Thoracic aorta (tissue), 2 donors: ENCODE results near the gene TTC39A. TPM values are rescaled to one million over a fixed set of nuclear protein-coding genes. Genes with fewer than 3 reads are reported as not detected.
"Not testable (repeated sequence)": the region's sequence is repeated elsewhere in the genome, so short reads cannot be mapped to it uniquely, and the experiment has no call there.

ENCODE experiments used
- ATAC-seq: fragments of 150-250 bp; one replicate; pipeline ENCODE4 v1.8.0; 2017; ENCODE audit warnings: low read depth; ENCODE audit not compliant: insufficient number of reproducible peaks, low FRiP score
- DNase-seq: peaks from one replicate; pipeline ENCODE4 v3.0.0-alpha.2; 2020; ENCODE audit warnings: low spot score
- H3K27ac ChIP-seq, 2 donors: fragments of 200-600 bp; sonication (generic); 1 replicate in 1 of 2; 2 replicates in 1 of 2; pipeline ENCODE4 v1.5.1; 2016; ENCODE audit warnings: mild to moderate bottlenecking in 2 of 2, moderate library complexity in 2 of 2
- H3K27me3 ChIP-seq: fragments of 200-600 bp; sonication (generic); replicated peaks from 2 replicates; pipeline ENCODE4 v1.6.0; 2016; ENCODE audit warnings: mild to moderate bottlenecking; ENCODE audit not compliant: insufficient read depth
- H3K36me3 ChIP-seq: fragments of 200-600 bp; sonication (generic); one replicate; pipeline ENCODE4 v1.5.1; 2016
- H3K4me1 ChIP-seq, 2 donors: fragments of 200-600 bp; sonication (generic); 1 replicate in 1 of 2; 2 replicates in 1 of 2; pipeline versions ENCODE4 v1.5.1 to v1.6.0; 2016; ENCODE audit warnings: low read depth in 2 of 2, mild to moderate bottlenecking in 1 of 2; ENCODE audit not compliant: control insufficient read depth in 1 of 2
- H3K4me3 ChIP-seq: fragments of 200-600 bp; sonication (generic); 2 replicates; pipeline ENCODE4 v1.5.1; 2016; ENCODE audit warnings: mild to moderate bottlenecking
- H3K9me3 ChIP-seq: fragments of 200-600 bp; sonication (generic); 2 replicates; pipeline ENCODE4 v1.5.1; 2016
- CTCF ChIP-seq: fragments of 200-600 bp; sonication (generic); IDR thresholded peaks from one replicate; pipeline ENCODE4 v1.5.1; 2019; ENCODE audit warnings: antibody characterized with exemption
- total RNA-seq, 2 donors: library from RNA; depleted of rRNA; stranded (reverse); fragments of >200 nt; gene quantifications; one replicate each; pipeline versions ENCODE4 v1.1.0 to v1.2.3, GENCODE V29; 2016

The TTC39A gene
- total RNA-seq, 2 donors from 2014 or later, result 1.2 to 4.0 TPM

DNA sequence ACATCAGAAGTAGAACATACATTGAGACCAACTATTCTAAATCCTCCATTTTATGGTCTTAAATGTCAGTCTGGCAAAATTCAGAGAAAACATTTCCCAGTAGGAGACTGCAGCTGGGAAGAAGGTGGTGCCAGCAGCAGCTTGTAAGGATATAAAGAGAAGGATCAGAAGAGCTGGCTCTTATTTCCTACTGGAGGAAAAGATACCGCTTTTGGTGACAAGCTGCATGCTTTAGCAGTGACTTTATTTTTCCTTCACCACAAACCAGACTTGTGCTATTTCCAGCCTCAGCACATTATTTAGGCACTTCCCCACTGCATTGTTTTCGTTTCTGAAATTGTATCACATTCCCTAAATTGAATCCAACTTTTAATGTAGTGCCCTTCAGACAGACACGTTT is 65.9 kb downstream of the TTC39A start:
- ATAC-seq, result peak; percentile 84
- no peak for TF ChIP-seq CTCF
- no peaks in the 10 kb centered on the region for H3K27me3 ChIP-seq
- H3K27ac ChIP-seq, result peak overlapping the region; percentile 67 to 76
- H3K9me3 ChIP-seq, result no peaks in the 10 kb centered on the region
- H3K4me1 ChIP-seq, result peaks cover 58 to 87% of the 10 kb centered on the region in 2 donors
- no peak for DNase-seq
- H3K4me3 ChIP-seq, result peak overlapping the region; percentile 56
- no peaks in the 10 kb centered on the region for H3K36me3 ChIP-seq

DNA sequence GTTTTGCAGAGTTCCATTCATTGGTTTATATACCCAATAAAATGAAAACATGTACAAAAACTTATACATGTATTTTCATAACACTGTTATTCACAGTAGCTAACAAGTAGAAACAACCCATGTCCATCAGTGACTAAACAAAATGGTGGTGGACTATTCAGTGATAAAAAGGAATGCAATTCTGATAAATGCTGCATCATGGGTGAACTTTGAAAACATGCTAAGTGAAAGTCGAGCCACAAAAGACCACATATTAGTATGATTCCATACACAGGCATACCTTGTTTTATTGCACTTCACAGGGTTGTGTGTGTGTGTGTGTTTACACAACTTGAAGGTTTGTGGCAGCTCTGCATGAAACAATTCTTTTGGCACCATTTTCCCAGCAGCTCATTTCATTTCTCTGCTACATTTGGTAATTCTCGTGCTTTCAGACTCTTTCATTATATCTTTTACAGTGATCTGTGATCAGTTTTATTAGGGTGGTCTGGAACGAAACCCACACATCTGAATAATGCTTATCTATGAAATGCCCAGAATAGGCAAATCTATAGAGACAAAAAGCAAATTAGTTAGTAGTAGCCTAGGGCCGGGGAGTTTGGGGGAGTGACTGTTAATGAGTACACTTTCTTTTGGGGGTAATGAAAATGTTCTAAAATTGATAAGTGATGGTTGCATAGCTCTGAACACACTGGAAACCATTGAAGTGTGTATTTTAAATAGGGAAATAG is 67.0 kb downstream of the TTC39A start:
- peaks cover 56 to 87% of the 10 kb centered on the region in 2 donors for H3K4me1 ChIP-seq
- no peaks in the 10 kb centered on the region for H3K27me3 ChIP-seq

DNA sequence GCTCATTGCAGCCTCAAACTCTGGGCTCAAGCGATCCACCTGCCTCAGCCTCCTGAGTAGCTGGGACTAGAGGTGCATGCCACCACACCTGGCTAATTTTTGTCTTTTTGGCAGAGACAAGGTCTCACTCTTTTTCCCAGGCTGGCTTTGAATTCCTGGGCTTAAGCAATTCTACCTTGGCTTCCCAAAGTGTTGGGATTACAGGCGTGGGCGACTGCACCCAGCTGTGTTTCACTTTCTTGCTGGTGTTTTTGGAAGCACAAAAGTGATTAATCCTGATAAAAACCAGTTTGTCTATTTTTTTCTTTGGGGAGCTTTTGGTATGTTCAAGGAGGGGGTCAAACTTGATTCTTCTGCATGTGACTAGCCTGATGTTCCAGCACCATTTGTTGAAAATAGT is 75.0 kb downstream of the TTC39A start:
- no peak for TF ChIP-seq CTCF
- Histone ChIP-seq H3K9me3 (no peaks in the 10 kb centered on the region), H3K4me3 (peak overlapping the region; percentile 20), H3K4me1 (peaks cover 30 to 56% of the 10 kb centered on the region in 2 donors), H3K27ac (peak overlapping the region in 1 of 2 donors; percentile 32), H3K36me3 (no peaks in the 10 kb centered on the region), H3K27me3 (no peaks in the 10 kb centered on the region)
- DNase-seq (no peak), ATAC-seq (no peak)

More for the DNA sequence above, 67.0 kb downstream of the TTC39A start:
- Histone ChIP-seq H3K36me3 (no peaks in the 10 kb centered on the region), H3K4me3 (no peak overlapping the region), H3K9me3 (no peaks in the 10 kb centered on the region), H3K27ac (peak overlapping the region; percentile 54 to 76)
- no peak for ATAC-seq
- TF ChIP-seq CTCF, result no peak
- DNase-seq, result no peak

DNA sequence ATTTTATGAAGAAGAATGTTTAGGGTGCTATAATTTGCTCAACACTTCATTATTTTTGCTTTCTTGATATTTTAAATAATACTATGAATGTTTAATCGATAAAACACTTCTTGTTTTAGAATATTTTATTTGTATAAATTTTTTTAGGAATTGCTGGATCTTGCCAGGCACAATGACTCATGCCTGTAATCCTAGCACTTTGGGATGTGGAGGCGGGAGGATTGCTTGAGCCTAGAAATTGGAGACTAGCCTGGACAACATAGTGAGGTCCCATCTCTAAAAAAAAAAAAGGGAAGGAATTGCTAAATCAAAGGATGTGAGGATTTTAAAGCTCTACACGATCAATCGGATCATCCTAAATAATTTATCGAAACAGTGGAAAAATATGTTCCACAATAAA is 76.7 kb downstream of the TTC39A start:
- DNase-seq (no peak), ATAC-seq (no peak)
- H3K36me3 ChIP-seq, result no peaks in the 10 kb centered on the region
- no peak overlapping the region for H3K27ac ChIP-seq
- H3K27me3 ChIP-seq, result no peaks in the 10 kb centered on the region
- TF ChIP-seq CTCF, result no peak
- H3K4me3 ChIP-seq, result no peak overlapping the region
- peaks cover 22 to 53% of the 10 kb centered on the region in 2 donors for H3K4me1 ChIP-seq
- no peaks in the 10 kb centered on the region for H3K9me3 ChIP-seq

DNA sequence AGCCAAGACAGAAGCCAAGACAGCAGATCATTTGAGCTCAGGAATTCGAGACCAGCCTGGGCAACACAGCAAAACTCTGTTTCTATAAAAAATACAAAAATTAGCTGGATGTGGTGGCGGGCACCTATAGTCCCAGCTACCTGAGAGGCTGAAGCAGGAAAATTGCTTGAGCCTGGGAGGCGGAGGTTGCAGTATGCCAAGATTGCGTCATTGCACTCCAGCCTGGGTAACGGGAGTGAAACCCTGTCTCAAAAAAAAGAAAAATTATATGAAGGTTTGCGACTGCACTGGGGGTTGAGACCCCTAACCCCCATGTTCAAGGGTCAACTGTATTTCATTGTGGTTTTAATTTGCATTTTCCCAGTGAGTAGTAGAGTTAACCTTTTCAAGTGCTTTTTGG is 78.0 kb downstream of the TTC39A start:
- DNase-seq, result no peak
- Histone ChIP-seq H3K4me3 (no peak overlapping the region), H3K27me3 (no peaks in the 10 kb centered on the region), H3K36me3 (no peaks in the 10 kb centered on the region), H3K4me1 (peaks cover 26 to 56% of the 10 kb centered on the region in 2 donors), H3K27ac (no peak overlapping the region), H3K9me3 (no peaks in the 10 kb centered on the region)
- ATAC-seq, result no peak
- TF ChIP-seq CTCF, result no peak

DNA sequence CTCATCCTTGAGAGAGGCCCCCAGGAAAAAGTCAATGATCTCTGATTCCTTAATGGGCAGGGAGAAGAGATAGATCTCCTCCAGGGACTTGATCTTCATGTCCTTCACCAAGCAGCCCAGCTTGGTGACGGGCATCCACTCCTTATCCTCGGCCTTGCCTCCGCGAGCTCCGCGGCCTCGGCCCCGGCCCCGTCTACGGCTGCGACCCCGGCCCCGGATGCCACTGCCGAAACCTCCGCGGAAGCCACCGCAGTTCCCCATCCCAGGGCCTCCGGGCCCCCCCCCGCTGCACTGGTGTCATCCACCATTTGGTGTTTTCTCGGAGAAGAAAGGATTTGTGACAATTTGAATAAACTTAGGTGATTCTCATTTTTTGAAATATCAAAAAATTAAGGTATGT is 79.2 kb downstream of the TTC39A start:
- not testable (repeated sequence) for H3K36me3 ChIP-seq, H3K4me3 ChIP-seq, H3K9me3 ChIP-seq, H3K27me3 ChIP-seq, ATAC-seq, H3K27ac ChIP-seq, DNase-seq
- H3K4me1 ChIP-seq, result peaks cover 35 to 59% of the 10 kb centered on the region in 2 donors

DNA sequence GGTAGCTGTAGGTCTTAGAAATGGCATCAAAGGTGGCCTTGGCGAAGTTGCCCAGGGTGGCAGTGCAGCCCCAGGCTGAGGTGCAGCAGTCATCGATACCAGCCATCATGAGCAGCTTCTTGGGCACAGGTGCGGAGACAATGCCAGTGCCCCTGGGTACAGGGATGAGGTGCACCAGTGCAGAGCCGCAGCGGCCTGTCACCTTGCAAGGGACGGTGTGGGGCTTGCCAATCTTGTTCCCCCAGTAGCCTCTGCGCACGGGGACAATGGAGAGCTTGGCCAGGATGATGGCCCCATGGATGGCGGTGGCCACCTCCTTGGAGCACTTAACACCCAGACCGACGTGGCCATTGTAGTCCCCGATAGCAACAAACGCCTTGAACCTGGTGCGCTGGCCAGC is 79.6 kb downstream of the TTC39A start:
- H3K27ac ChIP-seq, H3K27me3 ChIP-seq, H3K9me3 ChIP-seq, ATAC-seq, H3K4me3 ChIP-seq, DNase-seq, H3K36me3 ChIP-seq: not testable (repeated sequence)
- peaks cover 35 to 58% of the 10 kb centered on the region in 2 donors for H3K4me1 ChIP-seq
